GM23338 (cell line): ENCODE data around the gene RETSAT. TPM values are rescaled to one million over a fixed set of nuclear protein-coding genes. Genes with fewer than 3 reads are reported as not detected.
"Not testable (repeated sequence)": the region's sequence is repeated elsewhere in the genome, so short reads cannot be mapped to it uniquely, and the experiment has no call there.

ENCODE experiments used
- ATAC-seq: fragments of 200-7000 bp; cut with Tn5 transposase; 3 replicates; pipeline ENCODE4 v1.9.1; 2020
- DNase-seq: peaks from one replicate; pipeline ENCODE4 v3.0.0-alpha.2; 2015; ENCODE audit warnings: low spot score
- H2AFZ ChIP-seq: fragments of 200-600 bp; sonication (generic); 2 replicates; pipeline ENCODE4 v1.8.0; 2016; ENCODE audit warnings: antibody characterized with exemption, mild to moderate bottlenecking, moderate library complexity
- H3F3A ChIP-seq: fragments of 200-600 bp; sonication (generic); replicated peaks from 2 replicates; pipeline ENCODE4 v1.8.0; 2017; ENCODE audit warnings: antibody characterized with exemption, mixed run types, low read depth
- H3K27ac ChIP-seq: fragments of 200-600 bp; sonication (generic); 2 replicates; pipeline ENCODE4 v1.6.1; 2016; ENCODE audit warnings: low read depth
- H3K27me3 ChIP-seq: fragments of 200-600 bp; sonication (generic); 2 replicates; pipeline ENCODE4 v1.8.0; 2016; ENCODE audit warnings: mild to moderate bottlenecking, mixed run types, moderate library complexity; ENCODE audit not compliant: insufficient read depth
- H3K36me3 ChIP-seq: fragments of 200-600 bp; sonication (generic); 2 replicates; pipeline ENCODE4 v1.8.0; 2016; ENCODE audit warnings: mild to moderate bottlenecking; ENCODE audit not compliant: insufficient read depth
- H3K4me1 ChIP-seq: fragments of 200-600 bp; sonication (generic); 2 replicates; pipeline ENCODE4 v1.8.0; 2016; ENCODE audit warnings: mild to moderate bottlenecking, moderate library complexity; ENCODE audit not compliant: insufficient read depth
- H3K4me2 ChIP-seq: fragments of 200-600 bp; sonication (generic); 2 replicates; pipeline ENCODE4 v1.7.1; 2017; ENCODE audit warnings: mixed run types
- H3K4me3 ChIP-seq: fragments of 200-600 bp; sonication (generic); 2 replicates; pipeline ENCODE4 v1.6.1; 2016; ENCODE audit warnings: mixed run types
- H3K79me2 ChIP-seq: fragments of 200-600 bp; sonication (generic); replicated peaks from 2 replicates; pipeline ENCODE4 v1.8.0; 2017; ENCODE audit warnings: mild to moderate bottlenecking; ENCODE audit not compliant: insufficient read depth
- H3K9me2 ChIP-seq: fragments of 200-600 bp; sonication (generic); 2 replicates; pipeline ENCODE4 v1.8.0; 2017; ENCODE audit not compliant: insufficient read depth
- H4K20me1 ChIP-seq: fragments of 200-600 bp; sonication (generic); replicated peaks from 2 replicates; pipeline ENCODE4 v1.8.0; 2017; ENCODE audit warnings: mild to moderate bottlenecking; ENCODE audit not compliant: insufficient read depth
- H3K27ac Mint-ChIP-seq: 2 replicates; pipeline ENCODE4 v1.8.0; 2020; ENCODE audit warnings: inconsistent platforms, mild to moderate bottlenecking, moderate library complexity, mixed read lengths
- H3K27me3 Mint-ChIP-seq: 3 replicates; pipeline ENCODE4 v1.8.0; 2022; ENCODE audit warnings: low read depth, mild to moderate bottlenecking, moderate library complexity, mixed read lengths, inconsistent platforms; ENCODE audit not compliant: insufficient read depth, poor library complexity
- H3K36me3 Mint-ChIP-seq: 3 replicates; pipeline ENCODE4 v1.8.0; 2021; ENCODE audit warnings: low read depth, mild to moderate bottlenecking, inconsistent platforms, moderate library complexity, mixed read lengths
- H3K4me1 Mint-ChIP-seq: 3 replicates; pipeline ENCODE4 v1.8.0; 2020; ENCODE audit warnings: mild to moderate bottlenecking, inconsistent platforms, mixed read lengths
- H3K4me3 Mint-ChIP-seq: 3 replicates; pipeline ENCODE4 v1.8.0; 2021; ENCODE audit warnings: moderate library complexity, mild to moderate bottlenecking, inconsistent platforms, mixed read lengths
- H3K9me3 Mint-ChIP-seq: 3 replicates; pipeline ENCODE4 v1.8.0; 2020; ENCODE audit warnings: moderate library complexity, mild to moderate bottlenecking, inconsistent platforms, mixed read lengths
- EZH2 ChIP-seq: fragments of 200-600 bp; sonication (generic); IDR thresholded peaks from one replicate; pipeline ENCODE4 v1.8.0; 2017; ENCODE audit warnings: antibody characterized with exemption, mild to moderate bottlenecking, low read depth; ENCODE audit not compliant: unreplicated experiment
- JUNB ChIP-seq: IDR thresholded peaks from one replicate; pipeline ENCODE4 v1.6.1; 2016; ENCODE audit warnings: antibody characterized with exemption; ENCODE audit not compliant: unreplicated experiment
- POLR2AphosphoS5 ChIP-seq: IDR thresholded peaks from 2 replicates; pipeline ENCODE4 v1.6.1; 2016; ENCODE audit warnings: antibody characterized with exemption, low read depth
- STAT1 ChIP-seq: IDR thresholded peaks from one replicate; pipeline ENCODE4 v1.6.1; 2016; ENCODE audit warnings: antibody characterized with exemption; ENCODE audit not compliant: unreplicated experiment
- ZNF331 ChIP-seq: fragments of 250-450 bp; sonication (Bioruptor Pico); IDR thresholded peaks from 2 replicates; pipeline ENCODE4 v1.5.0; 2020; ENCODE audit warnings: low read depth, mild to moderate bottlenecking, moderate library complexity
- polyA plus RNA-seq: library from polyadenylated mRNA; unstranded; fragments of >200 nt; fragmentation: Nextera tagmentation; extraction: Ambion mirVana; gene quantifications from 2 replicates; pipeline ENCODE4 v1.2.1, GENCODE V29; 2016
- total RNA-seq: library from RNA; depleted of rRNA; stranded (reverse); fragments of >200 nt; shearing (Covaris generic); gene quantifications from 2 replicates; pipeline ENCODE4 v1.2.3, GENCODE V29; 2014
- TF ChIP-seq, protein P1 (sequence below): fragments of 250-450 bp; sonication (Bioruptor Pico); IDR thresholded peaks from 2 replicates; pipeline ENCODE4 v1.5.0; 2020; ENCODE audit warnings: mild to moderate bottlenecking, moderate library complexity
- TF ChIP-seq, protein P2 (sequence below), 2 experiments: fragments of 200-600 bp in 1 of 2; sonication (generic) in 1 of 2; conservative IDR thresholded peaks; 2 replicates each; pipeline versions ENCODE4 v1.5.1 to v1.6.1; 2016 to 2017; ENCODE audit warnings: antibody characterized with exemption in 2 of 2, low read depth in 2 of 2, mild to moderate bottlenecking in 2 of 2, moderate library complexity in 1 of 2

Gene RETSAT
- total and polyA plus RNA-seq, 2 experiments from 2014 or later: 2.3 to 16.4 TPM

DNA sequence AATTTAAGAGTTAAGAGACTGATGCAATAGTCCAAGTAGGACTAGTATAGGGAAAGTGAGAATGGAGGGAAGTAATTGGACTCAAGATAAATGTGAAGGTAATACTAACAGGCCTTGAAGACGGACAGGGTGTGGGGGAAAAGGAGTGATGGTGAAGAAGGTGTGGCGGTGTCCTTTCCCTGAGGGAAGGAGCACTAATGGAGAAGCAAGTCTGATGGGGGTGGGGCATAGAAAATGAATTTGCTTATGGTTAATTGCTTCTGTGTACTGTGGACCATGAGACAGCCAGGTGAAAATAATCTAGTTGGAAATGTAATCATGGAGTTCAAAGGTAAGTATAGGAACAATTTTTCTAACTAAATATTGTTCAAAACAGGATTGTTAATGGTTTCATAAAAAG, 19.4 kb downstream of the RETSAT start:
- no peak overlapping the region for H2AFZ ChIP-seq
- H3K4me1 Mint-ChIP-seq: peaks cover 21% of the 10 kb centered on the region; the same call in 2 of the 3 replicates
- no peaks in the 10 kb centered on the region for H3K36me3 ChIP-seq
- no peak overlapping the region for H3K27ac ChIP-seq
- DNase-seq (no peak), ATAC-seq (no peak)
- H3K9me3 Mint-ChIP-seq: peaks cover 8% of the 10 kb centered on the region
- no peak overlapping the region for H3K4me2 ChIP-seq
- H3K36me3 Mint-ChIP-seq: no peaks in the 10 kb centered on the region
- no peaks in the 10 kb centered on the region for H3K27me3 ChIP-seq
- H3K4me3 Mint-ChIP-seq: no peak overlapping the region
- no peaks in the 10 kb centered on the region for H3F3A ChIP-seq
- TF ChIP-seq, protein P1, sequence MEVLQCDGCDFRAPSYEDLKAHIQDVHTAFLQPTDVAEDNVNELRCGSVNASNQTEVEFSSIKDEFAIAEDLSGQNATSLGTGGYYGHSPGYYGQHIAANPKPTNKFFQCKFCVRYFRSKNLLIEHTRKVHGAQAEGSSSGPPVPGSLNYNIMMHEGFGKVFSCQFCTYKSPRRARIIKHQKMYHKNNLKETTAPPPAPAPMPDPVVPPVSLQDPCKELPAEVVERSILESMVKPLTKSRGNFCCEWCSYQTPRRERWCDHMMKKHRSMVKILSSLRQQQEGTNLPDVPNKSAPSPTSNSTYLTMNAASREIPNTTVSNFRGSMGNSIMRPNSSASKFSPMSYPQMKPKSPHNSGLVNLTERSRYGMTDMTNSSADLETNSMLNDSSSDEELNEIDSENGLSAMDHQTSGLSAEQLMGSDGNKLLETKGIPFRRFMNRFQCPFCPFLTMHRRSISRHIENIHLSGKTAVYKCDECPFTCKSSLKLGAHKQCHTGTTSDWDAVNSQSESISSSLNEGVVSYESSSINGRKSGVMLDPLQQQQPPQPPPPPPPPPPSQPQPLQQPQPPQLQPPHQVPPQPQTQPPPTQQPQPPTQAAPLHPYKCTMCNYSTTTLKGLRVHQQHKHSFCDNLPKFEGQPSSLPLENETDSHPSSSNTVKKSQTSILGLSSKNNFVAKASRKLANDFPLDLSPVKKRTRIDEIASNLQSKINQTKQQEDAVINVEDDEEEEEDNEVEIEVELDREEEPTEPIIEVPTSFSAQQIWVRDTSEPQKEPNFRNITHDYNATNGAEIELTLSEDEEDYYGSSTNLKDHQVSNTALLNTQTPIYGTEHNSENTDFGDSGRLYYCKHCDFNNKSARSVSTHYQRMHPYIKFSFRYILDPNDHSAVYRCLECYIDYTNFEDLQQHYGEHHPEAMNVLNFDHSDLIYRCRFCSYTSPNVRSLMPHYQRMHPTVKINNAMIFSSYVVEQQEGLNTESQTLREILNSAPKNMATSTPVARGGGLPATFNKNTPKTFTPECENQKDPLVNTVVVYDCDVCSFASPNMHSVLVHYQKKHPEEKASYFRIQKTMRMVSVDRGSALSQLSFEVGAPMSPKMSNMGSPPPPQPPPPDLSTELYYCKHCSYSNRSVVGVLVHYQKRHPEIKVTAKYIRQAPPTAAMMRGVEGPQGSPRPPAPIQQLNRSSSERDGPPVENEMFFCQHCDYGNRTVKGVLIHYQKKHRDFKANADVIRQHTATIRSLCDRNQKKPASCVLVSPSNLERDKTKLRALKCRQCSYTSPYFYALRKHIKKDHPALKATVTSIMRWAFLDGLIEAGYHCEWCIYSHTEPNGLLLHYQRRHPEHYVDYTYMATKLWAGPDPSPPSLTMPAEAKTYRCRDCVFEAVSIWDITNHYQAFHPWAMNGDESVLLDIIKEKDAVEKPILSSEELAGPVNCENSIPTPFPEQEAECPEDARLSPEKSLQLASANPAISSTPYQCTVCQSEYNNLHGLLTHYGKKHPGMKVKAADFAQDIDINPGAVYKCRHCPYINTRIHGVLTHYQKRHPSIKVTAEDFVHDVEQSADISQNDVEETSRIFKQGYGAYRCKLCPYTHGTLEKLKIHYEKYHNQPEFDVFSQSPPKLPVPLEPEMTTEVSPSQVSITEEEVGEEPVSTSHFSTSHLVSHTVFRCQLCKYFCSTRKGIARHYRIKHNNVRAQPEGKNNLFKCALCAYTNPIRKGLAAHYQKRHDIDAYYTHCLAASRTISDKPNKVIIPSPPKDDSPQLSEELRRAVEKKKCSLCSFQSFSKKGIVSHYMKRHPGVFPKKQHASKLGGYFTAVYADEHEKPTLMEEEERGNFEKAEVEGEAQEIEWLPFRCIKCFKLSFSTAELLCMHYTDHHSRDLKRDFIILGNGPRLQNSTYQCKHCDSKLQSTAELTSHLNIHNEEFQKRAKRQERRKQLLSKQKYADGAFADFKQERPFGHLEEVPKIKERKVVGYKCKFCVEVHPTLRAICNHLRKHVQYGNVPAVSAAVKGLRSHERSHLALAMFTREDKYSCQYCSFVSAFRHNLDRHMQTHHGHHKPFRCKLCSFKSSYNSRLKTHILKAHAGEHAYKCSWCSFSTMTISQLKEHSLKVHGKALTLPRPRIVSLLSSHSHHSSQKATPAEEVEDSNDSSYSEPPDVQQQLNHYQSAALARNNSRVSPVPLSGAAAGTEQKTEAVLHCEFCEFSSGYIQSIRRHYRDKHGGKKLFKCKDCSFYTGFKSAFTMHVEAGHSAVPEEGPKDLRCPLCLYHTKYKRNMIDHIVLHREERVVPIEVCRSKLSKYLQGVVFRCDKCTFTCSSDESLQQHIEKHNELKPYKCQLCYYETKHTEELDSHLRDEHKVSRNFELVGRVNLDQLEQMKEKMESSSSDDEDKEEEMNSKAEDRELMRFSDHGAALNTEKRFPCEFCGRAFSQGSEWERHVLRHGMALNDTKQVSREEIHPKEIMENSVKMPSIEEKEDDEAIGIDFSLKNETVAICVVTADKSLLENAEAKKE (CRISPR knock-in tag): no peak
- no peak for TF ChIP-seq STAT1
- TF ChIP-seq POLR2AphosphoS5: no peak
- no peak for TF ChIP-seq ZNF331
- TF ChIP-seq EZH2: no peak
- TF ChIP-seq JUNB: no peak
- TF ChIP-seq, protein P2, sequence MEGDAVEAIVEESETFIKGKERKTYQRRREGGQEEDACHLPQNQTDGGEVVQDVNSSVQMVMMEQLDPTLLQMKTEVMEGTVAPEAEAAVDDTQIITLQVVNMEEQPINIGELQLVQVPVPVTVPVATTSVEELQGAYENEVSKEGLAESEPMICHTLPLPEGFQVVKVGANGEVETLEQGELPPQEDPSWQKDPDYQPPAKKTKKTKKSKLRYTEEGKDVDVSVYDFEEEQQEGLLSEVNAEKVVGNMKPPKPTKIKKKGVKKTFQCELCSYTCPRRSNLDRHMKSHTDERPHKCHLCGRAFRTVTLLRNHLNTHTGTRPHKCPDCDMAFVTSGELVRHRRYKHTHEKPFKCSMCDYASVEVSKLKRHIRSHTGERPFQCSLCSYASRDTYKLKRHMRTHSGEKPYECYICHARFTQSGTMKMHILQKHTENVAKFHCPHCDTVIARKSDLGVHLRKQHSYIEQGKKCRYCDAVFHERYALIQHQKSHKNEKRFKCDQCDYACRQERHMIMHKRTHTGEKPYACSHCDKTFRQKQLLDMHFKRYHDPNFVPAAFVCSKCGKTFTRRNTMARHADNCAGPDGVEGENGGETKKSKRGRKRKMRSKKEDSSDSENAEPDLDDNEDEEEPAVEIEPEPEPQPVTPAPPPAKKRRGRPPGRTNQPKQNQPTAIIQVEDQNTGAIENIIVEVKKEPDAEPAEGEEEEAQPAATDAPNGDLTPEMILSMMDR (conservative IDR thresholded peaks at IDR 0.05; ENCODE audit: low read depth in 2 of 2): no peak
- no peaks in the 10 kb centered on the region for H3K79me2 ChIP-seq
- no peaks in the 10 kb centered on the region for H3K9me2 ChIP-seq
- H3K4me3 ChIP-seq: no peak overlapping the region
- peaks cover 4% of the 10 kb centered on the region for H3K27me3 Mint-ChIP-seq
- no peak overlapping the region for H3K27ac Mint-ChIP-seq
- H4K20me1 ChIP-seq: no peaks in the 10 kb centered on the region
- peaks cover 11% of the 10 kb centered on the region; the same call in 1 of the 2 replicates for H3K4me1 ChIP-seq

DNA sequence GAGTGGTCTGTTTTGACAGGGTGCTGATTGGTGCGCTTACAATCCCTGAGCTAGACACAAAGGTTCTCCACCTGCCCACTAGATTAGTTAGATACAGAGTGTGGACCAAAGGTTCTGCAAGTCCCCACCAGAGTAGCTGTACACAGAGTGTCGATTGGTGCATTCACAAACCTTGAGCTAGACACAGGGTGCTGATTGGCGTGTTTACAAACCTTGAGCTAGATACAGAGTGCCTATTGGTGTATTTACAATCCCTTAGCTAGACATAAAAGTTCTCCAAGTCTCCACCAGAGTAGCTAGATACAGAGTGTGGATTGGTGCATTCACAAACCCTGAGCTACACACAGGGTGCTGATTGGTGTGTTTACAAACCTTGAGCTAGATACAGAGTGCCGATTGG, 20.5 kb downstream of the RETSAT start:
- DNase-seq, H3K9me3 Mint-ChIP-seq, H3K27me3 Mint-ChIP-seq, H3K4me2 ChIP-seq, H3K27ac Mint-ChIP-seq, H3K79me2 ChIP-seq, H3K4me3 Mint-ChIP-seq, H2AFZ ChIP-seq, H3K4me3 ChIP-seq, H3K27me3 ChIP-seq, H3K36me3 Mint-ChIP-seq, H3K9me2 ChIP-seq, H3K27ac ChIP-seq, H4K20me1 ChIP-seq, H3F3A ChIP-seq, ATAC-seq, H3K36me3 ChIP-seq: not testable (repeated sequence)
- peaks cover 21% of the 10 kb centered on the region; the same call in 2 of the 3 replicates for H3K4me1 Mint-ChIP-seq
- peaks cover 12% of the 10 kb centered on the region; the same call in 1 of the 2 replicates for H3K4me1 ChIP-seq
